Prostate gland (tissue), 2 donors: ENCODE data around the gene ARPC5. TPM values are rescaled to one million over a fixed set of nuclear protein-coding genes. Genes with fewer than 3 reads are reported as not detected.

ENCODE experiments used
- DNase-seq: peaks from one replicate; pipeline ENCODE4 v3.0.0-alpha.2; 2019; ENCODE audit warnings: low spot score
- H3K27ac ChIP-seq, 2 donors: fragments of 200-600 bp; sonication (generic); 2 replicates each; pipeline ENCODE4 v1.5.1; 2017 to 2019
- H3K27me3 ChIP-seq: fragments of 200-600 bp; sonication (generic); replicated peaks from 2 replicates; pipeline ENCODE4 v1.5.1; 2019; ENCODE audit not compliant: insufficient read depth
- H3K36me3 ChIP-seq, 2 donors: fragments of 200-600 bp; sonication (generic); 1 replicate in 1 of 2; 2 replicates in 1 of 2; pipeline versions ENCODE4 v1.5.1 to v1.8.1; 2017 to 2019
- H3K4me1 ChIP-seq: fragments of 200-600 bp; sonication (generic); replicated peaks from 2 replicates; pipeline ENCODE4 v1.5.1; 2019
- H3K4me3 ChIP-seq, 2 donors: fragments of 200-600 bp; sonication (generic); 2 replicates each; pipeline ENCODE4 v1.5.1; 2017 to 2019
- H3K9me3 ChIP-seq: fragments of 200-600 bp; sonication (generic); 2 replicates; pipeline ENCODE4 v1.5.1; 2017
- CTCF ChIP-seq, 4 experiments: fragments of 200-600 bp in 2 of 4; fragments of 450-650 bp in 2 of 4; sonication (generic) in 2 of 4; IDR thresholded peaks; 1 replicate in 3 of 4; 2 replicates in 1 of 4; pipeline ENCODE4 v1.5.1; 2016 to 2019; ENCODE audit warnings: antibody characterized with exemption in 4 of 4, mild to moderate bottlenecking in 2 of 4, moderate library complexity in 2 of 4
- POLR2A ChIP-seq: fragments of 450-650 bp; IDR thresholded peaks from one replicate; pipeline ENCODE4 v1.6.1; 2016; ENCODE audit warnings: antibody characterized with exemption, mild to moderate bottlenecking
- POLR2AphosphoS5 ChIP-seq: sonication (generic); formaldehyde crosslinking; IDR thresholded peaks from one replicate; pipeline ENCODE4 v1.6.1; 2017; ENCODE audit warnings: antibody characterized with exemption
- WGBS: methylation state at CpG from one replicate; pipeline ENCODE4 v1.1.5; 2018; 5-methylcytosine and 5-hydroxymethylcytosine counted together
- intact Hi-C: fragments of 100-400 bp; cut with DNase I; formaldehyde crosslinking; loops from one replicate; pipeline ENCODE4 v1.14.2; 2022
- total RNA-seq, 2 donors: library from RNA; depleted of rRNA; stranded (reverse); fragments of >200 nt; gene quantifications; one replicate each; pipeline ENCODE4 v1.1.0, GENCODE V29; 2016

Gene ARPC5
- total RNA-seq, 2 donors from 2014 or later, result 62.9 to 92.8 TPM

DNA sequence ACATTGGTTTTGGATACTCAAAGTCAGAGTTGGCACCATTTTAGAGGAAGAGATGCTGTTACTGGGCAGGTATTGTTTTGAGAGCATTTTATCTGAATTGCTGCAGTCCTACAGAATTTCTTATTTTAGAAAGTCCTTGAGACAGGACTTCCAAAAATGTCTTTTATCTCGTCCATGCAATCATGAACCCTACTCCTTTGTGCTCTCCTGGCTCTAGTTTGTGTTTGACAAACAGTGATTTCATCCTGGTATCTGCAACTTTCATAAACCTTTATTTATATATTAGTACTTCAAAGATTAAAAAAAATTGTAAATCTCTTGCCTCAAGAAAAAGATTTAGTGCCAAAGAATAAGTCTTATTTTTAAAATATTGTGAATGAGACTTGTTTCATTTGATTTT is 4.6 kb upstream of the ARPC5 start:
- 38% methylated on average over 1 of the region's 1 CpG for WGBS
- no peak for TF ChIP-seq CTCF (IDR thresholded peaks at IDR 0.05)
- TF ChIP-seq POLR2AphosphoS5, result no peak
- no peak for TF ChIP-seq POLR2A
- H3K27me3 ChIP-seq, result no peaks in the 10 kb centered on the region

GRCh38 chr1:183638649-183639387 is 3.2 kb upstream of the ARPC5 start:
- H3K27me3 ChIP-seq, result no peaks in the 10 kb centered on the region
- no peak overlapping the region for H3K4me3 ChIP-seq
- no peaks in the 10 kb centered on the region for H3K9me3 ChIP-seq
- DNase-seq, result no peak
- 95% methylated on average over 7 of the region's 7 CpGs for WGBS
- no peaks in the 10 kb centered on the region for H3K36me3 ChIP-seq
- H3K27ac ChIP-seq, result no peak overlapping the region
- TF ChIP-seq POLR2AphosphoS5 (no peak), POLR2A (no peak), CTCF (IDR thresholded peaks at IDR 0.05) (no peak)
- intact Hi-C loops, result loop anchor here (5.0 to 10.0 kb wide), 2 partner anchors 167 to 396 kb away; partner anchors contain the start of genes COLGALT2 and SMG7
- no peaks in the 10 kb centered on the region for H3K4me1 ChIP-seq

More for the DNA sequence above, 4.6 kb upstream of the ARPC5 start:
- no peak overlapping the region for H3K4me3 ChIP-seq
- DNase-seq, result no peak
- no peaks in the 10 kb centered on the region for H3K36me3 ChIP-seq
- no peaks in the 10 kb centered on the region for H3K9me3 ChIP-seq
- H3K4me1 ChIP-seq, result no peaks in the 10 kb centered on the region
- intact Hi-C loops, result no loop called here
- H3K27ac ChIP-seq, result no peak overlapping the region

- Histone ChIP-seq H3K4me3 (no peak overlapping the region), H3K36me3 (no peaks in the 10 kb centered on the region), H3K4me1 (no peaks in the 10 kb centered on the region), H3K9me3 (no peaks in the 10 kb centered on the region), H3K27me3 (no peaks in the 10 kb centered on the region), H3K27ac (no peak overlapping the region)
- TF ChIP-seq POLR2AphosphoS5 (no peak), CTCF (IDR thresholded peaks at IDR 0.05) (no peak), POLR2A (no peak)
- no peak for DNase-seq
- 55% methylated on average over 5 of the region's 5 CpGs for WGBS
- intact Hi-C loops, result loop anchor here (5.0 to 10.0 kb wide), 2 partner anchors 164 to 398 kb away; partner anchors contain the start of genes COLGALT2 and SMG7
Observed at GRCh38 chr1:183636783-183637182, 1.2 kb upstream of the ARPC5 start.

DNA sequence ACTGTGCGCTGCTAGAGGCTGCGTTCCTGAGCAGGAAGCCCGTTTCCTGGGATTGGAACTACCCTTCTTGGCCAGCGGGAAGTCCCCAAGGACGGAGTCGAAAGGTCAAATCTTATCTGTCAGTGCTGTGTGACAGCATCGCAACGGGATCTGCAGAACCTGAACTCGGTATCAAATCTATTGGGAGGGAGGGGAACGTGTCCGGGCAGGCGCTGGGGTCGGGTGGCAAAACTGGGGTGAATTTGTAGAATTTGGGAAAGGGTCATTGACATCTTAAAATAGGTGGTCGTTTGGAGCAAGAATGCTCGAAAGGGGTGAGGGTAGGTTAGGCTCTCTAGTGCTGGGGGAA is 725 bp upstream of the ARPC5 start:
- H3K4me3 ChIP-seq, result peak overlapping the region; percentile 83 to 93
- no peak for DNase-seq
- no peaks in the 10 kb centered on the region for H3K36me3 ChIP-seq
- TF ChIP-seq POLR2A (no peak), CTCF (IDR thresholded peaks at IDR 0.05) (no peak), POLR2AphosphoS5 (no peak)
- WGBS, result 5% methylated on average over 15 of the region's 15 CpGs
- intact Hi-C loops, result loop anchor here (5.0 to 10.0 kb wide), 2 partner anchors 164 to 398 kb away; partner anchors contain the start of genes COLGALT2 and SMG7
- H3K27ac ChIP-seq, result peak overlapping the region; percentile 87 to 90
- H3K4me1 ChIP-seq, result no peaks in the 10 kb centered on the region
- no peaks in the 10 kb centered on the region for H3K27me3 ChIP-seq
- no peaks in the 10 kb centered on the region for H3K9me3 ChIP-seq
